Neural progenitor cell (in vitro differentiated cells): ENCODE data around the gene OR52E4. TPM values are rescaled to one million over a fixed set of nuclear protein-coding genes. Genes with fewer than 3 reads are reported as not detected.

Experiments used
- DNase-seq: peaks from one replicate; pipeline ENCODE4 v3.0.0-alpha.2; 2016; ENCODE audit warnings: low spot score
- H2AFZ ChIP-seq: fragments of 200-600 bp; sonication (generic); replicated peaks from 2 replicates; pipeline ENCODE4 v1.6.1; 2016; ENCODE audit warnings: antibody characterized with exemption
- H3F3A ChIP-seq: fragments of 200-600 bp; sonication (generic); 2 replicates; pipeline ENCODE4 v1.6.1; 2016; ENCODE audit warnings: antibody characterized with exemption, low read depth
- H3K27ac ChIP-seq: fragments of 200-600 bp; sonication (generic); 2 replicates; pipeline ENCODE4 v1.5.1; 2016; ENCODE audit warnings: mild to moderate bottlenecking
- H3K27me3 ChIP-seq: fragments of 200-600 bp; sonication (generic); 2 replicates; pipeline ENCODE4 v1.6.1; 2016; ENCODE audit warnings: mild to moderate bottlenecking, moderate library complexity
- H3K36me3 ChIP-seq: fragments of 200-600 bp; sonication (generic); 2 replicates; pipeline ENCODE4 v1.5.1; 2016
- H3K4me1 ChIP-seq: fragments of 200-600 bp; sonication (generic); 2 replicates; pipeline ENCODE4 v1.6.1; 2016; ENCODE audit warnings: mixed run types
- H3K4me2 ChIP-seq: fragments of 200-600 bp; sonication (generic); 2 replicates; pipeline ENCODE4 v1.6.1; 2016
- H3K4me3 ChIP-seq: fragments of 200-600 bp; sonication (generic); 2 replicates; pipeline ENCODE4 v1.5.1; 2016
- H3K79me2 ChIP-seq: fragments of 200-600 bp; sonication (generic); 2 replicates; pipeline ENCODE4 v1.6.1; 2016; ENCODE audit warnings: low read depth
- H3K9ac ChIP-seq: fragments of 200-600 bp; sonication (generic); 2 replicates; pipeline ENCODE4 v1.6.1; 2016
- H3K9me3 ChIP-seq: fragments of 200-600 bp; sonication (generic); 2 replicates; pipeline ENCODE4 v1.5.1; 2016; ENCODE audit warnings: low read depth
- H4K20me1 ChIP-seq: fragments of 200-600 bp; sonication (generic); 2 replicates; pipeline ENCODE4 v1.6.1; 2016; ENCODE audit warnings: low read depth
- H3K27ac Mint-ChIP-seq: 3 replicates; pipeline ENCODE4 v1.8.0; 2021; ENCODE audit warnings: mixed read lengths
- H3K27me3 Mint-ChIP-seq: 2 replicates; pipeline ENCODE4 v1.8.0; 2022; ENCODE audit warnings: low read depth, mild to moderate bottlenecking, inconsistent platforms, moderate library complexity, mixed read lengths; ENCODE audit not compliant: insufficient read depth
- H3K36me3 Mint-ChIP-seq: 3 replicates; pipeline ENCODE4 v1.8.0; 2021; ENCODE audit warnings: mixed read lengths
- H3K4me1 Mint-ChIP-seq: 3 replicates; pipeline ENCODE4 v1.8.0; 2021; ENCODE audit warnings: mixed read lengths
- H3K4me3 Mint-ChIP-seq: 3 replicates; pipeline ENCODE4 v1.8.0; 2021; ENCODE audit warnings: mild to moderate bottlenecking, moderate library complexity, mixed read lengths
- H3K9me3 Mint-ChIP-seq: 3 replicates; pipeline ENCODE4 v1.8.0; 2020; ENCODE audit warnings: mixed read lengths
- CTCF ChIP-seq: fragments of 200-600 bp; sonication (generic); IDR thresholded peaks from 2 replicates; pipeline ENCODE4 v1.5.1; 2017; ENCODE audit warnings: antibody characterized with exemption, mild to moderate bottlenecking
- EZH2 ChIP-seq: fragments of 200-600 bp; sonication (generic); IDR thresholded peaks from 2 replicates; pipeline ENCODE4 v1.6.1; 2017; ENCODE audit warnings: antibody characterized with exemption, mild to moderate bottlenecking, moderate library complexity
- EZH2phosphoT487 ChIP-seq: fragments of 200-600 bp; sonication (generic); IDR thresholded peaks from 2 replicates; pipeline ENCODE4 v1.6.1; 2017; ENCODE audit warnings: antibody characterized with exemption
- total RNA-seq: library from RNA; depleted of rRNA; stranded (reverse); fragments of >200 nt; gene quantifications from 2 replicates; pipeline ENCODE4 v1.2.3, GENCODE V29; 2015; ENCODE audit warnings: low replicate concordance

The OR52E4 gene
- total RNA-seq, 1 donor from 2014 or later: not detected

- no peak overlapping the region for H3K9ac ChIP-seq
- Mint-ChIP-seq H3K9me3 (peaks cover 5% of the 10 kb centered on the region), H3K27ac (no peak overlapping the region), H3K4me3 (no peak overlapping the region), H3K36me3 (no peaks in the 10 kb centered on the region), H3K27me3 (peaks cover 3% of the 10 kb centered on the region), H3K4me1 (no peaks in the 10 kb centered on the region)
- no peak overlapping the region for H3K27ac ChIP-seq
- no peak for DNase-seq
- no peak overlapping the region for H2AFZ ChIP-seq
- H3K4me2 ChIP-seq: no peak overlapping the region
- no peaks in the 10 kb centered on the region for H3K4me1 ChIP-seq
- no peaks in the 10 kb centered on the region for H3K79me2 ChIP-seq
- no peak overlapping the region for H3K4me3 ChIP-seq
- TF ChIP-seq CTCF (no peak), EZH2 (no peak), EZH2phosphoT487 (no peak)
- H3F3A ChIP-seq: no peaks in the 10 kb centered on the region
- H3K27me3 ChIP-seq: no peaks in the 10 kb centered on the region
- no peaks in the 10 kb centered on the region for H4K20me1 ChIP-seq
- H3K36me3 ChIP-seq: no peaks in the 10 kb centered on the region
- no peaks in the 10 kb centered on the region for H3K9me3 ChIP-seq
Observed at GRCh38 chr11:5922749-5923426, 42.5 kb downstream of the OR52E4 start.

- Histone ChIP-seq H2AFZ (no peak overlapping the region), H3K9ac (no peak overlapping the region), H3K36me3 (no peaks in the 10 kb centered on the region), H3K27ac (no peak overlapping the region), H3K4me2 (no peak overlapping the region), H3K27me3 (no peaks in the 10 kb centered on the region), H3K4me3 (no peak overlapping the region), H4K20me1 (no peaks in the 10 kb centered on the region), H3K9me3 (no peaks in the 10 kb centered on the region), H3K4me1 (no peaks in the 10 kb centered on the region), H3K79me2 (no peaks in the 10 kb centered on the region), H3F3A (no peaks in the 10 kb centered on the region)
- TF ChIP-seq EZH2phosphoT487 (no peak), EZH2 (no peak), CTCF (no peak)
- no peak for DNase-seq
- no peak overlapping the region for H3K4me3 Mint-ChIP-seq
- H3K9me3 Mint-ChIP-seq: peaks cover 8% of the 10 kb centered on the region
- H3K27me3 Mint-ChIP-seq: peaks cover 3% of the 10 kb centered on the region
- no peak overlapping the region for H3K27ac Mint-ChIP-seq
- no peaks in the 10 kb centered on the region for H3K36me3 Mint-ChIP-seq
- H3K4me1 Mint-ChIP-seq: no peaks in the 10 kb centered on the region
Observed at GRCh38 chr11:5923427-5923776, 43.0 kb downstream of the OR52E4 start.

GRCh38 chr11:5923794-5924193 is 43.4 kb downstream of the OR52E4 start:
- Histone ChIP-seq H4K20me1 (no peaks in the 10 kb centered on the region), H3F3A (no peaks in the 10 kb centered on the region), H3K27ac (no peak overlapping the region), H3K79me2 (no peaks in the 10 kb centered on the region), H3K36me3 (no peaks in the 10 kb centered on the region), H3K9ac (no peak overlapping the region), H3K9me3 (no peaks in the 10 kb centered on the region), H3K4me2 (no peak overlapping the region), H2AFZ (no peak overlapping the region), H3K27me3 (no peaks in the 10 kb centered on the region), H3K4me3 (no peak overlapping the region), H3K4me1 (no peaks in the 10 kb centered on the region)
- Mint-ChIP-seq H3K4me3 (no peak overlapping the region), H3K27me3 (peaks cover 3% of the 10 kb centered on the region), H3K27ac (no peak overlapping the region), H3K36me3 (no peaks in the 10 kb centered on the region), H3K9me3 (peaks cover 7% of the 10 kb centered on the region), H3K4me1 (no peaks in the 10 kb centered on the region)
- no peak for TF ChIP-seq EZH2
- TF ChIP-seq EZH2phosphoT487: no peak
- no peak for TF ChIP-seq CTCF
- no peak for DNase-seq
